IMR-90 (cell line): ENCODE results near the gene SRRM3. TPM values are rescaled to one million over a fixed set of nuclear protein-coding genes. Genes with fewer than 3 reads are reported as not detected.

Experiments
- ATAC-seq: fragments of 200-7000 bp; cut with Tn5 transposase; 2 replicates; pipeline ENCODE4 v1.9.1; 2020; ENCODE audit warnings: low read depth, mild to moderate bottlenecking, moderate library complexity
- BruUV-seq: library from RNA; stranded (reverse); fragments of 400-500 nt; replicated peaks from 2 replicates; lab custom pipeline; 2021; lab: Mats Ljungman, UMichigan
- CTCF ChIA-PET: fragments of 300-600 bp; formaldehyde crosslinking; extraction: SDS; loops from one replicate; lab custom pipeline; 2021; ENCODE audit warnings: antibody characterized with exemption; lab: Yijun Ruan, JAX
- POLR2A ChIA-PET: fragments of 300-600 bp; sonication (Branson Sonifier 250); formaldehyde crosslinking; loops from one replicate; lab custom pipeline; 2022; ENCODE audit warnings: antibody characterized with exemption; ENCODE audit not compliant: unreplicated experiment; lab: Charles Lee
- DNase-seq: peaks from one replicate; pipeline ENCODE4 v3.0.0; 2013
- H2AFZ ChIP-seq: replicated peaks from 2 replicates; pipeline ENCODE3; 2013; ENCODE audit warnings: low read length, mild to moderate bottlenecking; ENCODE audit not compliant: poor library complexity
- H2AK5ac ChIP-seq: 2 replicates; pipeline ENCODE4 v1.6.1; 2013; ENCODE audit warnings: low read depth, low read length, inconsistent platforms
- H2AK9ac ChIP-seq: replicated peaks from 2 replicates; pipeline ENCODE3; 2013; ENCODE audit warnings: mild to moderate bottlenecking, low read depth, low read length, moderate library complexity; ENCODE audit not compliant: poor library complexity
- H2BK120ac ChIP-seq: 2 replicates; pipeline ENCODE4 v1.6.1; 2013; ENCODE audit warnings: low read depth, low read length, inconsistent platforms
- H2BK15ac ChIP-seq: 3 replicates; pipeline ENCODE4 v1.6.1; 2013; ENCODE audit warnings: low read depth, low read length, inconsistent platforms
- H2BK20ac ChIP-seq: 2 replicates; pipeline ENCODE4 v1.6.1; 2013; ENCODE audit warnings: low read depth, mild to moderate bottlenecking, inconsistent platforms, low read length, moderate library complexity
- H2BK5ac ChIP-seq: 2 replicates; pipeline ENCODE4 v1.6.1; 2013; ENCODE audit warnings: mild to moderate bottlenecking, low read depth, low read length, inconsistent platforms; ENCODE audit not compliant: poor library complexity, severe bottlenecking
- H3K14ac ChIP-seq: replicated peaks from 2 replicates; pipeline ENCODE4 v1.6.1; 2013; ENCODE audit warnings: low read depth, low read length, inconsistent platforms
- H3K18ac ChIP-seq: 2 replicates; pipeline ENCODE4 v1.6.1; 2013; ENCODE audit warnings: low read depth, low read length, control low read depth
- H3K23ac ChIP-seq: 2 replicates; pipeline ENCODE4 v1.6.1; 2013; ENCODE audit warnings: low read depth, low read length, inconsistent platforms
- H3K27ac ChIP-seq: 2 replicates; pipeline ENCODE4 v1.5.1; 2013; ENCODE audit warnings: mild to moderate bottlenecking, control low read depth, low read length; ENCODE audit not compliant: insufficient read depth
- H3K27me3 ChIP-seq: 2 replicates; pipeline ENCODE4 v1.6.1; 2013; ENCODE audit warnings: low read length; ENCODE audit not compliant: control insufficient read depth, insufficient read depth
- H3K36me3 ChIP-seq: 2 replicates; pipeline ENCODE4 v1.6.1; 2013; ENCODE audit warnings: low read length, mixed read lengths; ENCODE audit not compliant: control insufficient read depth, insufficient read depth
- H3K4ac ChIP-seq: 2 replicates; pipeline ENCODE4 v1.6.1; 2013; ENCODE audit warnings: low read depth, low read length, inconsistent platforms
- H3K4me1 ChIP-seq: 2 replicates; pipeline ENCODE4 v1.6.1; 2013; ENCODE audit warnings: low read length, mixed read lengths; ENCODE audit not compliant: control insufficient read depth, insufficient read depth
- H3K4me2 ChIP-seq: 2 replicates; pipeline ENCODE4 v1.6.1; 2013; ENCODE audit warnings: low read depth, mild to moderate bottlenecking, control low read depth, low read length, moderate library complexity
- H3K4me3 ChIP-seq: 2 replicates; pipeline ENCODE4 v1.5.1; 2013; ENCODE audit warnings: low read depth, mild to moderate bottlenecking, control low read depth, low read length, moderate library complexity; ENCODE audit not compliant: insufficient read depth
- H3K56ac ChIP-seq: 2 replicates; pipeline ENCODE4 v1.6.1; 2013; ENCODE audit warnings: low read length, inconsistent platforms; ENCODE audit not compliant: insufficient read depth; ENCODE audit errors: extremely low read depth
- H3K79me1 ChIP-seq, 2 experiments: 2 replicates each; pipeline ENCODE4 v1.6.1; 2013; ENCODE audit warnings: low read length in 2 of 2, inconsistent platforms in 1 of 2, low read depth in 1 of 2
- H3K9ac ChIP-seq: 2 replicates; pipeline ENCODE4 v1.6.1; 2013; ENCODE audit warnings: low read depth, low read length, control low read depth
- H3K9me1 ChIP-seq: 2 replicates; pipeline ENCODE4 v1.6.1; 2013; ENCODE audit warnings: low read length, inconsistent platforms; ENCODE audit not compliant: insufficient read depth
- H3K9me3 ChIP-seq: 2 replicates; pipeline ENCODE4 v1.6.1; 2013; ENCODE audit warnings: low read length; ENCODE audit not compliant: control insufficient read depth, insufficient read depth
- H4K20me1 ChIP-seq: 2 replicates; pipeline ENCODE4 v1.6.1; 2013; ENCODE audit warnings: low read length, inconsistent platforms; ENCODE audit not compliant: insufficient read depth
- H4K5ac ChIP-seq: 2 replicates; pipeline ENCODE4 v1.6.1; 2013; ENCODE audit warnings: mild to moderate bottlenecking, low read depth, low read length, control low read depth
- H4K8ac ChIP-seq, 2 experiments: 2 replicates each; pipeline ENCODE4 v1.6.1; 2013; ENCODE audit warnings: low read depth in 2 of 2, low read length in 2 of 2, control low read depth in 1 of 2, inconsistent platforms in 1 of 2
- H4K91ac ChIP-seq: 2 replicates; pipeline ENCODE4 v1.6.1; 2013; ENCODE audit warnings: low read depth, low read length, inconsistent platforms; ENCODE audit not compliant: insufficient read depth
- FOS ChIP-seq: fragments of 150-350 bp; IDR thresholded peaks from 2 replicates; pipeline ENCODE4 v1.6.1; 2016; ENCODE audit warnings: low read depth, low read length
- POLR2A ChIP-seq: IDR thresholded peaks from 2 replicates; pipeline ENCODE4 v1.6.1; 2012; ENCODE audit warnings: mild to moderate bottlenecking, low read depth, low read length
- RAD21 ChIP-seq: IDR thresholded peaks from 2 replicates; pipeline ENCODE4 v1.6.1; 2012; ENCODE audit warnings: low read length, improper control_type of control experiment
- RCOR1 ChIP-seq: IDR thresholded peaks from 2 replicates; pipeline ENCODE4 v1.6.1; 2012; ENCODE audit warnings: mild to moderate bottlenecking, low read length, improper control_type of control experiment; ENCODE audit not compliant: insufficient replicate concordance
- RFX5 ChIP-seq: IDR thresholded peaks from 2 replicates; pipeline ENCODE4 v1.8.0; 2012; ENCODE audit warnings: low read depth, mild to moderate bottlenecking, low read length, moderate library complexity
- SMC3 ChIP-seq: fragments of 150-350 bp; IDR thresholded peaks from 2 replicates; pipeline ENCODE4 v1.6.1; 2016; ENCODE audit warnings: low read depth, mild to moderate bottlenecking, antibody characterized with exemption, low read length, moderate library complexity
- WGBS, 2 experiments: methylation state at CpG; one replicate each; pipeline versions ENCODE4 v1.1.5 to v1.1.7; 2013; ENCODE audit warnings: missing lambda C conversion rate in 2 of 2; ENCODE audit not compliant: insufficient read length in 1 of 2; ENCODE audit errors: extremely low coverage in 2 of 2; 5-methylcytosine and 5-hydroxymethylcytosine counted together
- dilution Hi-C: fragments of 300-500 bp; cut with HindIII; formaldehyde crosslinking; loops from one replicate; pipeline ENCODE4 v1.14.3; 2018; ENCODE audit warnings: low sequenced_read_pairs; ENCODE audit not compliant: unreplicated experiment
- in situ Hi-C: fragments of 300-500 bp; cut with MboI; formaldehyde crosslinking; loops from 3 replicates; pipeline ENCODE4 v1.14.3; 2019; ENCODE audit warnings: low sequenced_read_pairs, inconsistent platforms, mixed read lengths
- intact Hi-C: fragments of 100-400 bp; cut with micrococcal nuclease; formaldehyde crosslinking; loops from 2 replicates; pipeline ENCODE4 v1.10.0; 2022
- polyA plus RNA-seq, 3 experiments: library from polyadenylated mRNA; depleted of rRNA; stranded (reverse); fragments of >200 nt; gene quantifications; 2 replicates each; pipeline ENCODE4 v1.2.3, GENCODE V29; 2012; ENCODE audit warnings: low replicate concordance in 1 of 3
- total RNA-seq: library from RNA; depleted of rRNA; stranded (reverse); fragments of >200 nt; gene quantifications from 2 replicates; pipeline ENCODE4 v1.2.3, GENCODE V29; 2012
- TF ChIP-seq, protein P1 (sequence below): conservative IDR thresholded peaks from 2 replicates; pipeline ENCODE4 v1.5.1; 2012; ENCODE audit warnings: mild to moderate bottlenecking, low read depth, low read length, improper control_type of control experiment

SRRM3 gene
- total and polyA plus RNA-seq, 2 of the 4 experiments (the other 2 are of a cell fraction): 0.18 to 2.5 TPM

DNA sequence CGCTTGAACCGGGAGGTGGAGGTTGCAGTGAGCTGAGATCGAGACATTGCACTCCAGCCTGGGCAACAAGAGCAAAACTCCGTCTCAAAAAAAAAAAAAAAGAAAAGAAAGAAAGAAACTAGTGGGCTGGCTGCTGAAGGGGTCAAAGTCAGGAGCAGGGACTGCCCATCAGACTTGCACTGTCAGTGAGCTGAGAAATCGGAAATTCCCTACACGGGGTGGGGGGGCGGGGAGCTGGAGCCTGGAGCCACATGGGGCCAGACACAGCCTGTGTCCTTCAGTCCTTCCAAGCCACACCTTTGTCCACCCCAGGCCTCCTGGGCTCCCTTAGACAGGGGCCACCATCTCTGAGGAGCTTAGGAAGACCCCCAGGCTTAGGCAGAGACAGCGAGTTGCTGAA, 34.5 kb downstream of the SRRM3 start:
- DNase-seq (no peak), ATAC-seq (no peak)
- Histone ChIP-seq H3K27me3 (peaks cover 36% of the 10 kb centered on the region), H2BK15ac (no peak overlapping the region), H4K91ac (no peak overlapping the region), H3K36me3 (no peaks in the 10 kb centered on the region), H2BK20ac (no peak overlapping the region), H4K20me1 (no peaks in the 10 kb centered on the region), H4K8ac (no peak overlapping the region), H3K9me1 (no peaks in the 10 kb centered on the region), H2AFZ (no peak overlapping the region), H3K9ac (no peak overlapping the region), H3K56ac (no peak overlapping the region), H2BK120ac (no peak overlapping the region), H2AK9ac (no peak overlapping the region), H3K4me2 (no peak overlapping the region), H3K4me3 (no peak overlapping the region), H3K4ac (no peak overlapping the region), H2BK5ac (no peak overlapping the region), H3K27ac (no peak overlapping the region), H3K23ac (no peak overlapping the region), H3K14ac (no peak overlapping the region), H3K79me1 (no peaks in the 10 kb centered on the region), H3K4me1 (no peaks in the 10 kb centered on the region), H3K9me3 (no peaks in the 10 kb centered on the region), H3K18ac (no peak overlapping the region), H4K5ac (no peak overlapping the region), H2AK5ac (no peak overlapping the region)
- intact Hi-C loops: no loop called here
- TF ChIP-seq FOS (no peak), SMC3 (no peak), RAD21 (no peak), RCOR1 (no peak), POLR2A (no peak), RFX5 (no peak)
- TF ChIP-seq, protein P1, sequence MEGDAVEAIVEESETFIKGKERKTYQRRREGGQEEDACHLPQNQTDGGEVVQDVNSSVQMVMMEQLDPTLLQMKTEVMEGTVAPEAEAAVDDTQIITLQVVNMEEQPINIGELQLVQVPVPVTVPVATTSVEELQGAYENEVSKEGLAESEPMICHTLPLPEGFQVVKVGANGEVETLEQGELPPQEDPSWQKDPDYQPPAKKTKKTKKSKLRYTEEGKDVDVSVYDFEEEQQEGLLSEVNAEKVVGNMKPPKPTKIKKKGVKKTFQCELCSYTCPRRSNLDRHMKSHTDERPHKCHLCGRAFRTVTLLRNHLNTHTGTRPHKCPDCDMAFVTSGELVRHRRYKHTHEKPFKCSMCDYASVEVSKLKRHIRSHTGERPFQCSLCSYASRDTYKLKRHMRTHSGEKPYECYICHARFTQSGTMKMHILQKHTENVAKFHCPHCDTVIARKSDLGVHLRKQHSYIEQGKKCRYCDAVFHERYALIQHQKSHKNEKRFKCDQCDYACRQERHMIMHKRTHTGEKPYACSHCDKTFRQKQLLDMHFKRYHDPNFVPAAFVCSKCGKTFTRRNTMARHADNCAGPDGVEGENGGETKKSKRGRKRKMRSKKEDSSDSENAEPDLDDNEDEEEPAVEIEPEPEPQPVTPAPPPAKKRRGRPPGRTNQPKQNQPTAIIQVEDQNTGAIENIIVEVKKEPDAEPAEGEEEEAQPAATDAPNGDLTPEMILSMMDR: no peak
- WGBS, 2 experiments: 71% methylated on average over 4 of the region's 8 CpGs; no CpG with 5 or more reads in 1 of the 2 experiments
- in situ Hi-C loops: no loop called here
- no TSS peak for BruUV-seq
- dilution Hi-C loops: no loop called here
- POLR2A ChIA-PET: no interaction called here
- CTCF ChIA-PET: no interaction called here
